PC-9 (cell line): ENCODE results near the gene SF3B4.

Experiments used
- CTCF ChIP-seq: fragments of 200-600 bp; sonication (generic); conservative IDR thresholded peaks from 2 replicates; pipeline ENCODE4 v1.6.1; 2017; ENCODE audit warnings: mixed run types, antibody characterized with exemption, mild to moderate bottlenecking, moderate library complexity
- EZH2 ChIP-seq: fragments of 200-600 bp; sonication (generic); IDR thresholded peaks from 2 replicates; pipeline ENCODE4 v1.8.0; 2017; ENCODE audit warnings: antibody characterized with exemption, low read depth

GRCh38 chr1:149962736-149963135 lies 35.1 kb upstream of the SF3B4 start:
- no peak for TF ChIP-seq EZH2
- TF ChIP-seq CTCF, result no peak
